Renal pelvis (tissue), 12 donors: ENCODE data around the gene KCNK15. TPM values are rescaled to one million over a fixed set of nuclear protein-coding genes. Genes with fewer than 3 reads are reported as not detected.
"Not testable (repeated sequence)": the region's sequence is repeated elsewhere in the genome, so short reads cannot be mapped to it uniquely, and the experiment has no call there.

Experiments used
- DNase-seq: peaks from one replicate; pipeline ENCODE4 v3.0.0-alpha.2; 2013
- long read RNA-seq, 16 experiments: transcript quantifications; one replicate each; lab custom pipeline, GENCODE V29; 2026
- polyA plus RNA-seq, 3 donors: library from polyadenylated mRNA; unstranded; fragments of 120-200 nt; gene quantifications; one replicate each; pipeline ENCODE4 v1.2.1, GENCODE V29; 2013; ENCODE audit not compliant: insufficient read length in 3 of 3

KCNK15 gene
- under 1 TPM in 2 of 3 donors, not detected in 1; 0.09 TPM for polyA plus RNA-seq
- long read RNA-seq, donor 1 = 0 reads
- long read RNA-seq, donor 2 = 0 reads
- long read RNA-seq, donor 3 = 0 reads
- long read RNA-seq, donor 4 = 0 reads
- long read RNA-seq, donor 5 = 0 reads
- long read RNA-seq, donor 6 = 0 reads
- long read RNA-seq, donor 7 = 0 reads
- long read RNA-seq, donor 8 = 0 reads
- long read RNA-seq, donor 9 = 0 reads
- long read RNA-seq, donor 10 = 0 reads
- long read RNA-seq, donor 11 = 0 reads
- long read RNA-seq, donor 12 = 0 reads
- long read RNA-seq, donor 13 = 0 reads
- long read RNA-seq, donor 14 = 0 reads
- long read RNA-seq, donor 15, partial matches to known transcripts = 0 of 1 reads
- long read RNA-seq, donor 15, other reads (novel, unspliced or antisense) = 0 of 1 reads
- long read RNA-seq, donor 16, partial matches to known transcripts = 0 of 2 reads
- long read RNA-seq, donor 16, other reads (novel, unspliced or antisense) = 0 of 2 reads

GRCh38 chr20:44745598-44746366 is at the start of gene KCNK15:
Gene KCNK15, plus strand, starts transcription at chr20:44745865. Its CDS starts 46 bp downstream, at chr20:44745911.
- peak; percentile 17 for DNase-seq

DNA sequence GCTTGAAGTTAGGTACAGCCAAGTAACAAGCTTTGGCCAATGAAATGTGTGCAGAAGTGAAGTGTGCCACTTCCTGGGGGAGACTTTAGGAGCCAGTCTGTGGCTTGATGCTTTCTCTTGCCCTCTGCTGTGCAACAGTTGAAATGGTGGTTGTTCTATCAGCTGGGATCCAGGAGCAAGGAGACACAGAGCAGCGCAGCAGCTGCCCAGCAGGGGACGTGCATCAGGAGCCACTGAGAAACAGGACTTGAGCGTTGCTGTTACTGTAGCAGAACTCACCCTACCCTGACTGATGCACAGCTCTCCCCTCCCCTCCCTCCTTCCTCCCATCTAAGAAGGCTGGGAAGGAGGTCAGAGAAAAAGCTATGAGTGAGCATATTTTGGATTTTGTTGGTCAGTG is 49.4 kb upstream of the KCNK15 start:
- DNase-seq = no peak

- not testable (repeated sequence) for DNase-seq
These were observed 48.6 kb upstream of the KCNK15 start for GRCh38 chr20:44697041-44697440.

DNA sequence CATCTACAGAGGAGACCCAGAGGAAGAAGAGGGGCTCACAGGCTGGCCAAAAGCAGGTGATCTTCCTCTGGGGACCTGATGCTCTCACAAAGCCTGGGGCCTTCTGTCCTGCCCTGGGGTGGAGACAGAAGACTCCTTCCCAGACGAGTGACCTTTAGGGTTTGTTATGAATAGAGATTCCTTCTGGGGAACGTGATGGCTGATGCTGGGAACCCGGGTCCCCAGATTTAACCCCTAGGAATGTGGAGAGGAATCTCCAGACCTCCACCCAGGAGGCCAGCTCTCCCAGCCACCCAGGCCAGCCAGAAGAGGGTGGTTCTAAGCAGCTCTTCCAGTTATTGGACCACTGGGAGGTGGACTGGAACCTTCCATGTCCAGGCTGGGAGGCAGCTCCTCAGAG is 47.3 kb upstream of the KCNK15 start:
- no peak for DNase-seq

- DNase-seq = no peak
These were observed 45.4 kb upstream of the KCNK15 start for GRCh38 chr20:44700306-44700705.

- DNase-seq = peak; percentile 24
These were observed 44.4 kb upstream of the KCNK15 start for GRCh38 chr20:44701118-44701857.

DNA sequence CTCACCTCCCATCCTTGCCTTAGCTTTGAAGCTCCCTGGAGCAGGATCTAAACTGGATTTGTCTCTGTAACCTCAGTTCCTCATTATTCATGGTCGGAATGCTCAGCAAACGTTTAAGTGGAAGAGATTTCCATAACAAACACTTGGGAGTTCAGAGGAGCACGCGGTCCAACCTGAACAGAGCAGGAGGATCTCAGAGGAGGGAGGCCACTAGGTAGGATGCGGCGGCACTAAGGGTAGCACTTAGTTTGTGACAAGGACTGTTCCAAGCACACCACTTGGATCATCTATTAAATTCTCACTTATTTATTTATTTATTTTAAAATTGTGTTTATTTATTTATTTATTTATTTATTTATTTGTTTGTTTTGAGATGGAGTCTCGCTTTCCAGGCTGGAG is 43.8 kb upstream of the KCNK15 start:
- no peak for DNase-seq

GRCh38 chr20:44702776-44703175 is 42.9 kb upstream of the KCNK15 start:
- no peak for DNase-seq

- no peak for DNase-seq
These were observed 42.3 kb upstream of the KCNK15 start for GRCh38 chr20:44703183-44703925.

GRCh38 chr20:44703956-44704488 is 41.6 kb upstream of the KCNK15 start:
- no peak for DNase-seq

- DNase-seq = no peak
These were observed 41.1 kb upstream of the KCNK15 start for GRCh38 chr20:44704551-44704971.

- no peak for DNase-seq
These were observed 40.1 kb upstream of the KCNK15 start for GRCh38 chr20:44705364-44706094.

- DNase-seq = no peak
These were observed 39.2 kb upstream of the KCNK15 start for GRCh38 chr20:44706301-44707017.

- no peak for DNase-seq
These were observed 38.6 kb upstream of the KCNK15 start for GRCh38 chr20:44707018-44707579.

DNA sequence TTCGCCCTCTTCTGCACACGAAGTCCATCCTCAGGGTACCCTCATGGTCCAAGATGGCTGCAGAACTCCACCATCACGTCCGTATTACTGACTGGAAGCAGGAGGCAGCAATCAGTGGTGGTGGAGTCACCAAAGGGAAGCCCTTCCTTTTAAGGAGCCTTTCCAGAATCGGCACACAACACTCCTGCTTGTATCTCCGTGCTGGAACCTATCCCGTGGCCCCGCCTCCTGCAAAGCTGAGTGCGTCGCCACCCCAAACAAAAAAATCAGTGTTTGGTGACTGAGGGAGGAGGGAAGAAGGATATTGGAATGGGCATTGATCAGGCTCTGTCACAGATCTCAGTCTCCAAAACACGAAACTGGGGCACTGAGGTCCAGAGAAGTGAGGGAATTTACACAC is 36.3 kb upstream of the KCNK15 start:
- DNase-seq = no peak

GRCh38 chr20:44709797-44710196 is 35.9 kb upstream of the KCNK15 start:
- no peak for DNase-seq

GRCh38 chr20:44711237-44711636 is 34.4 kb upstream of the KCNK15 start:
- DNase-seq = no peak

GRCh38 chr20:44714102-44714700 is 31.5 kb upstream of the KCNK15 start:
- no peak for DNase-seq
